NCI-H2171 (cell line): ENCODE data around the gene METTL27.
"Not testable (repeated sequence)": the region's sequence is repeated elsewhere in the genome, so short reads cannot be mapped to it uniquely, and the experiment has no call there.

Experiments
- DNase-seq: peaks from one replicate; lab custom pipeline; 2025; lab: John Stamatoyannopoulos, UW

Gene METTL27

GRCh38 chr7:73869011-73869798, 26.9 kb upstream of the METTL27 start:
- no peak for DNase-seq

- no peak for DNase-seq
These were observed 24.1 kb upstream of the METTL27 start for GRCh38 chr7:73866446-73866767.

- peak; percentile 14 for DNase-seq
These were observed 23.6 kb upstream of the METTL27 start for GRCh38 chr7:73865738-73866445.

- peak; percentile 29 for DNase-seq
These were observed 22.8 kb upstream of the METTL27 start for GRCh38 chr7:73864981-73865711.

GRCh38 chr7:73861305-73861704, 19.0 kb upstream of the METTL27 start:
- no peak for DNase-seq

- no peak for DNase-seq
These were observed 18.5 kb upstream of the METTL27 start, which contains the start of gene TMEM270 for GRCh38 chr7:73860859-73861258. Gene TMEM270 (plus strand): TSS chr7:73861159. CDS start chr7:73861195, 36 bp downstream.

- DNase-seq = no peak
These were observed 16.5 kb upstream of the METTL27 start for GRCh38 chr7:73858807-73859206.

- DNase-seq = no peak
These were observed 14.6 kb upstream of the METTL27 start for GRCh38 chr7:73856941-73857340.

- DNase-seq = no peak
These were observed 10.2 kb upstream of the METTL27 start for GRCh38 chr7:73852500-73852899.

- no peak for DNase-seq
These were observed 9.4 kb upstream of the METTL27 start for GRCh38 chr7:73851410-73852338.

- DNase-seq = no peak
These were observed 8.5 kb upstream of the METTL27 start for GRCh38 chr7:73850781-73851207.

GRCh38 chr7:73847941-73848723, 5.8 kb upstream of the METTL27 start:
- DNase-seq = no peak

- not testable (repeated sequence) for DNase-seq
These were observed 3.4 kb upstream of the METTL27 start for GRCh38 chr7:73845701-73846195.

GRCh38 chr7:73844848-73845460, 2.6 kb upstream of the METTL27 start:
- DNase-seq = no peak

- no peak for DNase-seq
These were observed 1.8 kb upstream of the METTL27 start for GRCh38 chr7:73844131-73844547.

GRCh38 chr7:73841689-73842066, 638 bp downstream of the METTL27 start:
- no peak for DNase-seq

GRCh38 chr7:73840715-73841379, 1.5 kb downstream of the METTL27 start:
- DNase-seq = no peak

- DNase-seq = no peak
These were observed 2.3 kb downstream of the METTL27 start for GRCh38 chr7:73839743-73840714.
